Ovary (tissue), 3 donors: ENCODE measurements around the gene IL10.

ENCODE experiments used
- EP300 ChIP-seq: sonication (generic); formaldehyde crosslinking; IDR thresholded peaks from one replicate; pipeline ENCODE4 v1.6.1; 2017; ENCODE audit warnings: antibody characterized with exemption
- POLR2A ChIP-seq: fragments of 450-650 bp; IDR thresholded peaks from one replicate; pipeline ENCODE4 v1.6.1; 2017; ENCODE audit warnings: antibody characterized with exemption, mild to moderate bottlenecking, moderate library complexity
- TF ChIP-seq, protein P1 (sequence below), 3 donors: fragments of 450-650 bp in 2 of 3; fragments of 200-600 bp in 1 of 3; IDR thresholded peaks; one replicate each; pipeline versions ENCODE4 v1.5.1 to v1.8.0; 2016 to 2022; ENCODE audit warnings: antibody characterized with exemption in 3 of 3, mild to moderate bottlenecking in 1 of 3
- donor health status: DM: no; HTN: no; CAD: no.

DNA sequence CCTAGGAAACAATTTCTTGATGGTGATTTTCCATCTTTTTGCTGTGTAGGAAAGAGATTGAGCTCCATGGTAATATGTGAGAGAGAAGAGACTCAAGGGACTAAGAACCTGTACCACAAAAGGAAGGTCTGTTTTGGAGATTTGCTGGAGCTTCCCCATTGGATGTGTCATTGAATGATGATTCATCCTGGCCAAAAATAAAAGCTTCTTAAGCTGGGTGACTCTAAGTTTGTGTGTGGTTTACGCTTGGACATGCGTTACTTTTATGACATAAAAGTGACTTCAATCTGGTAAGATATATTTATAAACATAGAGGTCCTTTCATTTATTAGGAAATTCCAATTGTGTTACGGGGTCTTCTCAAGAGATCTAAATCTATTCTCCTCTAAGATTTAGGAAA is 19.2 kb downstream of the IL10 start:
- TF ChIP-seq, protein P1, sequence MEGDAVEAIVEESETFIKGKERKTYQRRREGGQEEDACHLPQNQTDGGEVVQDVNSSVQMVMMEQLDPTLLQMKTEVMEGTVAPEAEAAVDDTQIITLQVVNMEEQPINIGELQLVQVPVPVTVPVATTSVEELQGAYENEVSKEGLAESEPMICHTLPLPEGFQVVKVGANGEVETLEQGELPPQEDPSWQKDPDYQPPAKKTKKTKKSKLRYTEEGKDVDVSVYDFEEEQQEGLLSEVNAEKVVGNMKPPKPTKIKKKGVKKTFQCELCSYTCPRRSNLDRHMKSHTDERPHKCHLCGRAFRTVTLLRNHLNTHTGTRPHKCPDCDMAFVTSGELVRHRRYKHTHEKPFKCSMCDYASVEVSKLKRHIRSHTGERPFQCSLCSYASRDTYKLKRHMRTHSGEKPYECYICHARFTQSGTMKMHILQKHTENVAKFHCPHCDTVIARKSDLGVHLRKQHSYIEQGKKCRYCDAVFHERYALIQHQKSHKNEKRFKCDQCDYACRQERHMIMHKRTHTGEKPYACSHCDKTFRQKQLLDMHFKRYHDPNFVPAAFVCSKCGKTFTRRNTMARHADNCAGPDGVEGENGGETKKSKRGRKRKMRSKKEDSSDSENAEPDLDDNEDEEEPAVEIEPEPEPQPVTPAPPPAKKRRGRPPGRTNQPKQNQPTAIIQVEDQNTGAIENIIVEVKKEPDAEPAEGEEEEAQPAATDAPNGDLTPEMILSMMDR (IDR thresholded peaks at IDR 0.05), result no peak
- TF ChIP-seq POLR2A (no peak), EP300 (no peak)
